Measurements from ENCODE around the gene FAM20C. TPM values are rescaled to one million over a fixed set of nuclear protein-coding genes. Genes with fewer than 3 reads are reported as not detected.

Gene FAM20C
- total and polyA plus RNA-seq, 9 donors: 24.0 to 43.0 (median 37.2) TPM

GRCh38 chr7:158771-159170 lies 33.6 kb upstream of the FAM20C start:
- Histone ChIP-seq H3K27ac (ENCODE audit: low read length) (peak overlapping the region; percentile 20), H3K9me3 (replicated peaks; ENCODE audit: control insufficient read depth, low read depth, low read length) (no peaks in the 10 kb centered on the region), H3K4me3 (ENCODE audit: low read length) (no peak overlapping the region), H3K4me1 (ENCODE audit: control insufficient read depth, insufficient read depth, low read length) (peaks cover 67% of the 10 kb centered on the region), H3K27me3 (ENCODE audit: control insufficient read depth, insufficient read depth, low read length) (peaks cover 3% of the 10 kb centered on the region), H3K36me3 (ENCODE audit: control insufficient read depth, insufficient read depth, low read length) (no peaks in the 10 kb centered on the region)
- DNase-seq: no peak
- 42% methylated on average over 9 of the region's 13 CpGs for WGBS (ENCODE audit: insufficient coverage)

- Histone ChIP-seq H3K4me1 (ENCODE audit: control insufficient read depth, insufficient read depth, low read length) (peaks cover 74% of the 10 kb centered on the region), H3K4me3 (ENCODE audit: low read length) (no peak overlapping the region), H3K36me3 (ENCODE audit: control insufficient read depth, insufficient read depth, low read length) (no peaks in the 10 kb centered on the region), H3K9me3 (replicated peaks; ENCODE audit: control insufficient read depth, low read depth, low read length) (no peaks in the 10 kb centered on the region), H3K27ac (ENCODE audit: low read length) (no peak overlapping the region), H3K27me3 (ENCODE audit: control insufficient read depth, insufficient read depth, low read length) (peaks cover 3% of the 10 kb centered on the region)
- WGBS (ENCODE audit: insufficient coverage): 83% methylated on average over 50 of the region's 50 CpGs
- DNase-seq: no peak
Observed at GRCh38 chr7:159370-160270, 32.8 kb upstream of the FAM20C start.

GRCh38 chr7:160958-161725 lies 31.2 kb upstream of the FAM20C start:
- WGBS (ENCODE audit: insufficient coverage): 70% methylated on average over 16 of the region's 27 CpGs
- Histone ChIP-seq H3K36me3 (ENCODE audit: control insufficient read depth, insufficient read depth, low read length) (no peaks in the 10 kb centered on the region), H3K4me3 (ENCODE audit: low read length) (no peak overlapping the region), H3K27ac (ENCODE audit: low read length) (no peak overlapping the region), H3K4me1 (ENCODE audit: control insufficient read depth, insufficient read depth, low read length) (peaks cover 72% of the 10 kb centered on the region), H3K27me3 (ENCODE audit: control insufficient read depth, insufficient read depth, low read length) (peaks cover 3% of the 10 kb centered on the region), H3K9me3 (replicated peaks; ENCODE audit: control insufficient read depth, low read depth, low read length) (no peaks in the 10 kb centered on the region)
- DNase-seq: no peak

- Histone ChIP-seq H3K27me3 (ENCODE audit: control insufficient read depth, insufficient read depth, low read length) (peaks cover 3% of the 10 kb centered on the region), H3K36me3 (ENCODE audit: control insufficient read depth, insufficient read depth, low read length) (no peaks in the 10 kb centered on the region)
Observed at GRCh38 chr7:162632-163297, 29.6 kb upstream of the FAM20C start.

GRCh38 chr7:163298-163695 lies 29.1 kb upstream of the FAM20C start:
- no peak overlapping the region for H3K27ac ChIP-seq (ENCODE audit: low read length)
- DNase-seq: no peak
- H3K4me3 ChIP-seq (ENCODE audit: low read length): no peak overlapping the region
- H3K36me3 ChIP-seq (ENCODE audit: control insufficient read depth, insufficient read depth, low read length): no peaks in the 10 kb centered on the region
- peaks cover 5% of the 10 kb centered on the region for H3K27me3 ChIP-seq (ENCODE audit: control insufficient read depth, insufficient read depth, low read length)
- 75% methylated on average over 10 of the region's 12 CpGs for WGBS (ENCODE audit: insufficient coverage)
- peaks cover 76% of the 10 kb centered on the region for H3K4me1 ChIP-seq (ENCODE audit: control insufficient read depth, insufficient read depth, low read length)
- no peaks in the 10 kb centered on the region for H3K9me3 ChIP-seq (replicated peaks; ENCODE audit: control insufficient read depth, low read depth, low read length)

More at GRCh38 chr7:162632-163297, 29.6 kb upstream of the FAM20C start:
- Histone ChIP-seq H3K27ac (ENCODE audit: low read length) (no peak overlapping the region), H3K4me1 (ENCODE audit: control insufficient read depth, insufficient read depth, low read length) (peaks cover 78% of the 10 kb centered on the region), H3K9me3 (replicated peaks; ENCODE audit: control insufficient read depth, low read depth, low read length) (no peaks in the 10 kb centered on the region), H3K4me3 (ENCODE audit: low read length) (no peak overlapping the region)
- 64% methylated on average over 16 of the region's 21 CpGs for WGBS (ENCODE audit: insufficient coverage)
- no peak for DNase-seq

GRCh38 chr7:163971-164881 lies 28.1 kb upstream of the FAM20C start:
- no peak for DNase-seq
- H3K4me1 ChIP-seq (ENCODE audit: control insufficient read depth, insufficient read depth, low read length): peaks cover 68% of the 10 kb centered on the region
- no peak overlapping the region for H3K27ac ChIP-seq (ENCODE audit: low read length)
- H3K4me3 ChIP-seq (ENCODE audit: low read length): no peak overlapping the region
- H3K36me3 ChIP-seq (ENCODE audit: control insufficient read depth, insufficient read depth, low read length): no peaks in the 10 kb centered on the region
- peaks cover 5% of the 10 kb centered on the region for H3K27me3 ChIP-seq (ENCODE audit: control insufficient read depth, insufficient read depth, low read length)
- H3K9me3 ChIP-seq (replicated peaks; ENCODE audit: control insufficient read depth, low read depth, low read length): no peaks in the 10 kb centered on the region
- 65% methylated on average over 25 of the region's 34 CpGs for WGBS (ENCODE audit: insufficient coverage)

GRCh38 chr7:164882-165660 lies 27.3 kb upstream of the FAM20C start:
- peaks cover 63% of the 10 kb centered on the region for H3K4me1 ChIP-seq (ENCODE audit: control insufficient read depth, insufficient read depth, low read length)
- no peak overlapping the region for H3K27ac ChIP-seq (ENCODE audit: low read length)
- H3K9me3 ChIP-seq (replicated peaks; ENCODE audit: control insufficient read depth, low read depth, low read length): no peaks in the 10 kb centered on the region
- peaks cover 5% of the 10 kb centered on the region for H3K27me3 ChIP-seq (ENCODE audit: control insufficient read depth, insufficient read depth, low read length)
- no peaks in the 10 kb centered on the region for H3K36me3 ChIP-seq (ENCODE audit: control insufficient read depth, insufficient read depth, low read length)
- 45% methylated on average over 2 of the region's 13 CpGs for WGBS (ENCODE audit: insufficient coverage)
- no peak for DNase-seq
- no peak overlapping the region for H3K4me3 ChIP-seq (ENCODE audit: low read length)

- Histone ChIP-seq H3K4me3 (ENCODE audit: low read length) (no peak overlapping the region), H3K27me3 (ENCODE audit: control insufficient read depth, insufficient read depth, low read length) (peaks cover 5% of the 10 kb centered on the region), H3K9me3 (replicated peaks; ENCODE audit: control insufficient read depth, low read depth, low read length) (no peaks in the 10 kb centered on the region), H3K4me1 (ENCODE audit: control insufficient read depth, insufficient read depth, low read length) (peaks cover 57% of the 10 kb centered on the region), H3K27ac (ENCODE audit: low read length) (peak overlapping the region; percentile 17), H3K36me3 (ENCODE audit: control insufficient read depth, insufficient read depth, low read length) (no peaks in the 10 kb centered on the region)
- peak; percentile 57 for DNase-seq
- WGBS (ENCODE audit: insufficient coverage): 39% methylated on average over 7 of the region's 10 CpGs
Observed at GRCh38 chr7:165661-166337, 26.6 kb upstream of the FAM20C start.

Measured in muscle of leg (tissue), 11 donors.